ENCODE results near the gene MISP. TPM values are rescaled to one million over a fixed set of nuclear protein-coding genes. Genes with fewer than 3 reads are reported as not detected.

Gene MISP
- polyA plus RNA-seq, 1 of the 3 experiments (the other 2 are of a cell fraction): 0.08 TPM

DNA sequence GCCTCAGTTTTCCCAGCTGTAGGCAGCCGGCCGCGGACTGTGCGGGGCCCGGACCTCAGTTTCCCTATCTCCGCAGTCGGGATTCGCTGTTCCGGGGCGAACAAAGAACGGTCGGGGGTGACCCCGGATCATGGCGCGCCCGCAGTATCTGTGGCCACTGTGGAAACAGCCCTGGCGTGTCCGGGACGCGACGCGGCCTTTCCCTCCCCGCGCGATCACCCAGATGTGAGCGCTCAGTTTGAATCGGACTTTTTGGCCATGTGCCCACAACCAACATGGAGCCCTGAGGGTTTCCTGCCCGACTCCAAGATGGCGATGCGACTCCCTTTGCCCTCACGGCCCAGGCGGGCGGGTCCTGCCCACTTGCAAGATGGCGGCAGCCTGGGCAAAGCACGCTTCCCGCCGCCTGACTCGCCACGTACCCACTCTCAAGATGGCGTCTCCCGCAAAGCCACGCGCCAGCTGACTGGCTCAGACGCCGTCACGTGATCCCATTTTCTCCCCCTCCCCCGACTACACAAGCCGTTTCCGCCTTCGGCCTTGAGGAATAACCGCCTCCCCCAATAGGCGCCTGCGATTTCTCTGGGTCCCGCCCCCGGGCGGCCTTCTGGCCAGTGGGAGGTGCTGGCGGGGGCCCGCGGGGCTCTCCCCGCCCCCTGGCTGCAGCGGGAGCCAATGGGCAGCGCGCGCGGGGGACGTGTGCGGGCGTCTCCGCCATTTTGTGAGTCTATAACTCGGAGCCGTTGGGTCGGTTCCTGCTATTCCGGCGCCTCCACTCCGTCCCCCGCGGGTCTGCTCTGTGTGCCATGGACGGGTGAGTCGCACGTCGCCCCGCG, 46.0 kb downstream of the MISP start, which contains the start of gene PTBP1:
PTBP1 (plus strand) TSS at position 761 of the 836 bp plus-strand sequence; CDS start at position 807, 46 bp downstream.
- peaks cover 4% of the 10 kb centered on the region for H3F3A ChIP-seq (replicated peaks; ENCODE audit: insufficient read depth)
- TF ChIP-seq YY1 (IDR thresholded peaks at IDR 0.05; ENCODE audit: low read depth): peak; percentile 100
- peak; percentile 86 for TF ChIP-seq IRF3 (IDR thresholded peaks at IDR 0.05; ENCODE audit: low read depth, low read length)
- TF ChIP-seq MXI1 (IDR thresholded peaks at IDR 0.05; ENCODE audit: low read depth, low read length): peak; percentile 92
- TF ChIP-seq NFIC (IDR thresholded peaks at IDR 0.05; ENCODE audit: borderline replicate concordance): peak; percentile 67; the same call in 1 of the 2 replicates
- peak; percentile 85 for TF ChIP-seq CHD2 (IDR thresholded peaks at IDR 0.05; ENCODE audit: low read length, partially characterized antibody)
- TF ChIP-seq PBX3 (IDR thresholded peaks at IDR 0.05): peak; percentile 95
- peak; percentile 56; the same call in 1 of the 2 replicates for TF ChIP-seq REST (IDR thresholded peaks at IDR 0.05; ENCODE audit: low read depth, low read length)
- TF ChIP-seq TAF1 (IDR thresholded peaks at IDR 0.05; ENCODE audit: borderline replicate concordance, low read depth, low read length): peak; percentile 88
- no peak for TF ChIP-seq EZH2phosphoT487 (IDR thresholded peaks at IDR 0.05; ENCODE audit: borderline replicate concordance, low read depth)
- TF ChIP-seq, protein P1, sequence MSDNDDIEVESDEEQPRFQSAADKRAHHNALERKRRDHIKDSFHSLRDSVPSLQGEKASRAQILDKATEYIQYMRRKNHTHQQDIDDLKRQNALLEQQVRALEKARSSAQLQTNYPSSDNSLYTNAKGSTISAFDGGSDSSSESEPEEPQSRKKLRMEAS (IDR thresholded peaks at IDR 0.05; ENCODE audit: low read depth): peak; percentile 89
- TF ChIP-seq NRF1 (IDR thresholded peaks at IDR 0.05; ENCODE audit: low read depth, low read length): no peak
- no peak for TF ChIP-seq SMC3 (IDR thresholded peaks at IDR 0.05; ENCODE audit: low read depth, low read length)
- TF ChIP-seq, protein P2, sequence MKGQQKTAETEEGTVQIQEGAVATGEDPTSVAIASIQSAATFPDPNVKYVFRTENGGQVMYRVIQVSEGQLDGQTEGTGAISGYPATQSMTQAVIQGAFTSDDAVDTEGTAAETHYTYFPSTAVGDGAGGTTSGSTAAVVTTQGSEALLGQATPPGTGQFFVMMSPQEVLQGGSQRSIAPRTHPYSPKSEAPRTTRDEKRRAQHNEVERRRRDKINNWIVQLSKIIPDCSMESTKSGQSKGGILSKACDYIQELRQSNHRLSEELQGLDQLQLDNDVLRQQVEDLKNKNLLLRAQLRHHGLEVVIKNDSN (IDR thresholded peaks at IDR 0.05; ENCODE audit: borderline replicate concordance, low read depth): peak; percentile 99
- TF ChIP-seq TCF12 (IDR thresholded peaks at IDR 0.05): 0 out of 2 replicates have a peak, but pooled peaks have one; percentile 5
- peak; percentile 93 for TF ChIP-seq ELF1 (IDR thresholded peaks at IDR 0.05)
- no peak for TF ChIP-seq RFX5 (IDR thresholded peaks at IDR 0.05; ENCODE audit: low read length)
- TF ChIP-seq SIN3A (IDR thresholded peaks at IDR 0.05; ENCODE audit: borderline replicate concordance, low read depth, low read length): 0 out of 2 replicates have a peak, but pooled peaks have one; percentile 26
- TF ChIP-seq, protein P3, sequence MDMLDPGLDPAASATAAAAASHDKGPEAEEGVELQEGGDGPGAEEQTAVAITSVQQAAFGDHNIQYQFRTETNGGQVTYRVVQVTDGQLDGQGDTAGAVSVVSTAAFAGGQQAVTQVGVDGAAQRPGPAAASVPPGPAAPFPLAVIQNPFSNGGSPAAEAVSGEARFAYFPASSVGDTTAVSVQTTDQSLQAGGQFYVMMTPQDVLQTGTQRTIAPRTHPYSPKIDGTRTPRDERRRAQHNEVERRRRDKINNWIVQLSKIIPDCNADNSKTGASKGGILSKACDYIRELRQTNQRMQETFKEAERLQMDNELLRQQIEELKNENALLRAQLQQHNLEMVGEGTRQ (IDR thresholded peaks at IDR 0.05; ENCODE audit: borderline replicate concordance, low read depth, low read length): peak; percentile 90
- no peak for TF ChIP-seq ZBTB33 (IDR thresholded peaks at IDR 0.05; ENCODE audit: borderline replicate concordance, low read depth)
- TF ChIP-seq GABPA (IDR thresholded peaks at IDR 0.05; ENCODE audit: low read depth): peak; percentile 78
- peak; percentile 94 for TF ChIP-seq POLR2AphosphoS5 (IDR thresholded peaks at IDR 0.05; ENCODE audit: low read depth, low read length)

More for the DNA sequence above, 46.0 kb downstream of the MISP start, which contains the start of gene PTBP1:
- CTCF ChIA-PET: interaction anchor here (1.2 to 1.5 kb wide), 2 partner anchors 55 to 187 kb away, joined by 3 read pairs; partner anchors contain the start of gene WDR18
- peak within 1 kb of the TSS; percentile 95 for H3K4me2 ChIP-seq
- peaks cover 41% of the 10 kb centered on the region for H4K20me1 ChIP-seq (ENCODE audit: insufficient read depth)
- H2AFZ ChIP-seq (ENCODE audit: low read depth): no peak within 1 kb of the TSS
- 3% methylated on average over 34 of the region's 83 CpGs for WGBS (ENCODE audit: low lambda C conversion rate)
- H3K4me1 ChIP-seq (ENCODE audit: control insufficient read depth in 1 of 2, insufficient read depth in 2 of 2, low read depth in 1 of 2, low read length in 1 of 2): peaks cover 26 to 42% of the 10 kb centered on the region in 2 experiments; a peak in 3 of 4 replicates
- no peaks in the 10 kb centered on the region for H3K9me2 ChIP-seq
- peaks cover 41% of the 10 kb centered on the region for H3K79me2 ChIP-seq (ENCODE audit: insufficient read depth)
- DNase-seq: peak; percentile 97
- no peaks in the 10 kb centered on the region for H3K9me3 ChIP-seq
- H3K9ac ChIP-seq: peak within 1 kb of the TSS; percentile 96
- peak within 1 kb of the TSS; percentile 85 to 88 for H3K4me3 ChIP-seq (ENCODE audit: low read depth in 2 of 2, low read length in 1 of 2)
- H3K27me3 ChIP-seq (ENCODE audit: insufficient read depth): no peaks in the 10 kb centered on the region
- POLR2A ChIA-PET: interaction anchor here (0.5 to 1.6 kb wide), 2 partner anchors 54 to 476 kb away, joined by 3 read pairs; no protein-coding TSS in a partner anchor
- H3K27ac ChIP-seq (ENCODE audit: low read depth in 2 of 2, low read length in 1 of 2): peak within 1 kb of the TSS; percentile 81 to 94
- peaks cover 10 to 11% of the 10 kb centered on the region in 2 experiments for H3K36me3 ChIP-seq (replicated peaks in 1 of 2; ENCODE audit: control insufficient read depth in 1 of 2, insufficient read depth in 2 of 2, low read length in 1 of 2)

Data from SK-N-SH (cell line).